Stimulated activated CD8-positive, alpha-beta memory T cell treated with anti-CD3 and anti-CD28 coated beads, Interleukin-12 subunit alpha, Interleukin-12 subunit beta, amount 100 ng/mL, for 4 hours (primary cell): Measurements from ENCODE around the gene ITGB1BP2.
"Not testable (repeated sequence)": the region's sequence is repeated elsewhere in the genome, so short reads cannot be mapped to it uniquely, and the experiment has no call there.

Source experiments
- DNase-seq: peaks from one replicate; pipeline ENCODE4 v3.0.0-alpha.2; 2020; ENCODE audit warnings: low read depth

ITGB1BP2 gene

DNA sequence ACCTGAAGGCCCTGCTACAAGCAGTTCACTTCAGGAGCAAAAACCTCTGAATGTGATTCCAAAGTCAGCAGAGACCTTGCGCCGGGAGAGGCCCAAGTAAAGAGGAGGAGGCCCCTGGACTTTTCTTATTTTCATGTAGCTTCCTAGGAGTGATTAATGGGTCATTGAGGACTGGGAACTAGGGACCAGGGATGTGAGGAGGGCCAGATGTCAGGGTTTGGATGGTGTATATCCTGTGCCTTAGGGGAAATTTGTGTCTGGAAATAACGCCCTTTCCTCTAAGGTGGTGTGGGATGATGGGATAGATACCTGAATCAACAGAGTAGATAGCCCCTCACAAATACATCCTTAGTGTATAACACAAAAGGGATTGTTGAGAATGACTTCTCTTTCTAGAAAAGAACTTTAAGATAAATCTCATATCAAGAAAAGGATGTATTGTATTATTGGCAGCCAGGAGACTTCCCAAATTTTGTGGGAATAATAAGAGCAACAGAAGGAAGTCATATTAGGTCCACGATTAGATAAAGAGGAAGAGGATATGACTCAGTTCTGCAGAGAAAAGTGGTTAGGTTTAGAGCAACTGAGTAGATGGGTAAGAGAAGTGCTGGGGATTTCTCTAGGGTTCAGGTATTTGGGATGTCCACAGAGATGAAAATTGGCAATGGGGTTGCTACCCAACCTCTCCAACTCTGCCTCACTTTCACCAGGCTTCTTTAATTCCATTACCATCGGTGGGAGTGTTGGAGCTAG is 1.1 kb downstream of the ITGB1BP2 start:
- DNase-seq = no peak

DNA sequence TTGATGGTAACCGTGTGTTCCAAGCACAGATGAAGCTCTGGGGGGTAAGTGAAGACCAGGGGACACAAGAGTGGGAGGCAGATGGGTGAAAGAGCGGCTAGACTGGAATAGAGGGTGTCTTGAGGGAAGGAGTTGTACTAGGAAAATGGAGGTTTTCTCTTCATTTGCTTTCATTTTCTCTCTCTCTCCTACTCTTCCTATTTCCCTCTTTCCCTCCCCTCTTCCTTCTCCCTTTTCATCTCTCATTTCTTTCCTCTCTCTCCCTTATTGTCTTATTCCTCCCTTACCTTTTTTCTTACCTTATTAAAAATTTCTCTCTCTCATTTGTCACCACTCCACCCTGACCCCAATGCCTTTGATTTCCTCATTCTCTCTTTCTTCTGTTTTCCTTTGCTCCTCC is 3.0 kb downstream of the ITGB1BP2 start:
- DNase-seq = no peak

DNA sequence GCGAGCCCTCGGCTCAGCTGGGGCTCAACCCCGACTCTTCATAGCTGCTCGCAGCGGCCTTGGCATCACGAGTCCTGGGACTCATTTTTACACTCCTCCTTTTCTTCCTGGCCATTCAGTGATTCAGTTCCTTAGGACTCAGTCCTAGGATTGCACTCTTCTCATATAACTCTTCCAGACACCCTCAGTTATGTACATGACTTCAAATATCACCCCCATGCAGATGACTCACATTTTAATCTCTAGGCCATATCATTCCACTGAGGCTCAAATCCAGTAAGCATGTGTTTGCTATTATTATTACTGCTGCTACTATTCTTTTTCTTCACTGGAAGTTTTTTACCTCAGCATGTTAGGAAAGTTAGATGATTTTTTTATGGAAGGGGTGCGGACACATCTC is 14.4 kb downstream of the ITGB1BP2 start:
- no peak for DNase-seq

DNA sequence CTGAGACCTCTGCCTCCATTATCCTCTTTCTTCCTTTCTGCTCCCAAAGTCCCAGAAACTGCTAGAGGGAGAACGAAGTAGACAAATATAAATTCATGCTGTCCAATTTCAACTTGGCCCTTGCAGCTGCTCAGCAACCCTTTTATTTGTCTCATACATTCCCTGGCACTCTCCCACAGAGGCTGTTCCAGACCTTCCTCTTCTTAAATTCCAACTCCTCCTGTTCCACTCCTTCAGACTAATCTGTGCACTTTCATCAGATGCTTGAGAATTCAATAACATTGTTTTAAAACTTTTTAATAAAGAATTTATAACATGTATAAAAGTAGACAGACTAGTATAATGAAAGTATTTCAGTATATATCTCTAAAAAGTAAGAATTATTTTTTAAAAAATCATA is 15.4 kb downstream of the ITGB1BP2 start:
- DNase-seq = not testable (repeated sequence)

DNA sequence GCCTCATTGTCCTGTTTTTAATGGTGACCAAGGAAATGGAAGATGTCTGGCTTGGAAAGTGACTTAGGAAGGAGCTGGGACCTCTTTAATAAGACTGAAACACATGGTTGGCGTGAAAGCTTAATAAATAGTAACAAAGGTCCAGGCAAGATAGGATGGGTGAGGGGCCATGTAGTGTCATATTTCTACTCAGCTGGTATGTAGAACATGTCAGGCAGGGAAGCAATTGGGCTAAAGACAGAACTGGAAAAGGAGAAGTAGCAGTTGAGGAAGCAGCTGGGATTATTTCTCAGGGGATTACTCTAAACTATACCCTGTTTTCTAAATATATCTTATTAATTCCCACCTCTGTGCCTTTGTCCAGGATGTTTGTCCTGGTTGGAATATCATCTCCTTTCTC is 18.6 kb downstream of the ITGB1BP2 start:
- DNase-seq = no peak

DNA sequence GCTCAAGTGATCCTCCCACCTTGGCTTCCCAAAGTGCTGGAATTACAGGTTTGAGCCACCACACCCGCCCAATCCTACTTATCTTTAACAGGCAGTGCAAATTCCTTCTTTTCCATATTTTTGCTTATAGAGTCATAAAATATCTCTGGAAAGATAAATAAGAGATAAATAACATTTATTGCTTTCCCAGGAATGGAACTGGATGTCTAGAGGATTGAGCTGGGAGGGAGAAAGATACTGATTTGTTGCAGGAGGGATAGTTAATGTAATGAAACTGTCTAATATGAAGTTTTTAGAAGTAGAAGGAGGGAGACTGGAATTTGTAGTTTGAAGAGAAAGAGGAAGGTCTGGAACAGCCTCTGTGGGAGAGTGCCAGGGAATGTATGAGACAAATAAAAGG is 20.2 kb downstream of the ITGB1BP2 start:
- no peak for DNase-seq

DNA sequence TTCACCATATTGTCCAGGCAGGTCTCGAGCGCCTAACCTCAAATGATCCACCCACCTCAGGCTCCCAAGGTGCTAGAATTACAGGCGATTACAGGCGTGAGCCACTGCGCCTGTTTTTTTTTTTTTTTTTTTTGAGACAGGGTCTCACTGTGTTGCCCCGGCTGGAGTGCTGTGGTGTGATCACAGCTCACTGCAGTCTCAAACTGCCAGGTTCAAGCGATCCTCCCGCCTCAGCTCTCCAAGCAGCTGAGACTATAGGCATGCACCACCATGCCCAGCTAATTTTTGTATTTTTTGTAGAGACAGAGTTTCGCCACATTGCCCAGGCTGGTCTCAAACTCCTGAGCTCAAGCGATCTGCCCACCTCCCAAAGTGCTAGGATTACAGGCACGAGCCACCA is 22.9 kb downstream of the ITGB1BP2 start:
- not testable (repeated sequence) for DNase-seq

DNA sequence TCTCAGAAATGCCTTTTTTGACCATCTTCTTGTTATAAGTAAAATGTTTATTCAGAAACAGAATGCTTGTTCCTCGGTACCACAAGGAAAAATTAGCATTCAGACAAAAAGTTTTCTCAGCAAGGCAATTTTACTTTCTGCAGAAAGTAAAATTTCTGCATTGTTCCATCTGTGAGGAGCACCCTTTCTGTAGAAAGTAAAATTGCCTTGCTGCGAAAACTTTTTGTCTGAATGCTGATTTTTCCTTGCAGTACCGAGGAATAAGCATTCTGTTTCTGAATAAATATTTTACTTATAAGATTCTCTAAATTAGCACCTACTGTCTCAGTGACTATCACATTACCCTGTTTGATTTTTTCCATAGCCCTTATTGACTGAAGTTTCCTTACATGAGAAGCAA is 24.8 kb downstream of the ITGB1BP2 start:
- DNase-seq = no peak

DNA sequence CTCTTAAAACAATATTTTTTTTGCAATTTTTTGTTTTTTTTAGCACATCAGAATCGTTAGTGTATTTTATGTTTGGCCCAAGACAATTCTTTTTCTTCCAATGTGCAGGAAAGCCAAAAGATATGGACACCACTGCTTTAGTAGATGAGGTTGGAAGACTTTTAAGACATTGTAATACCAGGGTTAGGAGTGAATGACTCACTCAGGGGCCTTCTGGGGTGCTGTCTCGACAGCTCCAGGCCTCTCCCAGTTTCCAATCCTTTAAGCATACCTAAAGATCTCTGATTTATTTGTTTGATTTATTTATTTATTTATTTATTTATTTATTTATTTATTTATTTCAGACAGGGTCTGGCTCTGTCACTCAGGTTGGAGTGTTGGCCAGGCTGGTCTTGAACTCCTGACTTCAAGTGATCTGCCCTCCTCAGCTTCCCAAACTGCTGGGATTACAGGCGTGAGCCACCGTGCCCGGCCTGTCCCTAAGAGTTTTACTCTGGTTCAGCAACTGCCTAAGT is 47.7 kb downstream of the ITGB1BP2 start:
- not testable (repeated sequence) for DNase-seq

DNA sequence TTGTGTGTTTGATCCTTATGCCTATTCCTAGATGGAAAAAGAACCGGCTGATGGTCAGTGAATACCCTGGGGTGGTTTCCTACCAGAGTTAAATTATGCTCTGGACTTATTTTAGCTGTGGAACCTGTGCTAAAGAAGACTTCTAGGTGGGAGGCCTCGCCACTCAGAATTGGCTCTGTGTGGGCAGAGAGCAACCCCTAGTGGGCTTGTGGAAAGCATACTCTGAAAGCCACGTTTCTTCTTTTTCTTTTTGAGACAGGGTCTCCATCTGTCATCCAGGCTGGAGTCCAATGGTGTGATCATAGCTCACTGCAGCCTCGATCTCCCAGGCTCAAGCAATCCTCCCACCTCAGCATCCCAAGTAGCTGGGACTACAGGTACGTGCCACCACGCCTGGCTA is 48.3 kb downstream of the ITGB1BP2 start:
- DNase-seq = not testable (repeated sequence)

DNA sequence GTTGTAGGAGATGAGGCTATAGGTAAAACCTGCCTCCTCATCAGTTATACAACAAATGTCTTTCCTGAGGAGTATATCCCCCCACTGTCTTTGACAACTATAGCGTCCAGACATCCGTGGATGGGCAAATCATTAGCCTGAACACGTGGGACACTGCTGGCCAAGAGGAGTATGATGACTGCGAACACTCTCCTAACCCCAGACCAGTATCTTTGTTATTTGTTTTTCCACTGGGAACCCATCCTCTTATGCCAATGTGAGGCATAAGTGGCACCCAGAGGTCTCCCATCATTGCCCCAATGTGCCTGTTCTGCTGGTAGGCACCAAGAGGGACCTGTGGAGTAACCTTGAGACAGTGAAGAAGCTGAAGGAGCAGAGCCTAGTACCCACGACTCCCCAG is 50.9 kb downstream of the ITGB1BP2 start:
- not testable (repeated sequence) for DNase-seq
